ENCODE results near the gene PHB1.

DNA sequence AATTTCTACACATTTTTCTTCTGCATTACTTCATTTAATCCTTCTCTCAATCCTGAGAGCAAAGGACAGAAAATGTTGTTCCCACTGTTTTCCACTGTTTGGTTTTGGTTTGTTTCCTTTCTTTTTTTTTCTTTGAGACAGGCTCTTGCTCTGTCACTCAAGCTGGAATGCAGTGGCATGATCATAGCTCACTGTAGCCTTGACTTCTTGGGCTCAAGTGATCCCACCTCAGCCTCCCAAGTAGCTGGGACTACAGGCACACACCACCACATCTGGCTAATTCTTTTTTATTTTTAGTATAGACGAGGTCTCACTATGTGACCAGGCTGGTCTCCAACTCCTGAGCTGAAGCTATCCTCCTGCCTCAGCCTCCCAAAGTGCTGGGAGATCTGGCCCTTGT, 45.6 kb downstream of the PHB1 start:
- TF ChIP-seq EP300 (IDR thresholded peaks at IDR 0.05) (no peak), POLR2A (IDR thresholded peaks at IDR 0.05) (no peak)
- TF ChIP-seq, protein P1, sequence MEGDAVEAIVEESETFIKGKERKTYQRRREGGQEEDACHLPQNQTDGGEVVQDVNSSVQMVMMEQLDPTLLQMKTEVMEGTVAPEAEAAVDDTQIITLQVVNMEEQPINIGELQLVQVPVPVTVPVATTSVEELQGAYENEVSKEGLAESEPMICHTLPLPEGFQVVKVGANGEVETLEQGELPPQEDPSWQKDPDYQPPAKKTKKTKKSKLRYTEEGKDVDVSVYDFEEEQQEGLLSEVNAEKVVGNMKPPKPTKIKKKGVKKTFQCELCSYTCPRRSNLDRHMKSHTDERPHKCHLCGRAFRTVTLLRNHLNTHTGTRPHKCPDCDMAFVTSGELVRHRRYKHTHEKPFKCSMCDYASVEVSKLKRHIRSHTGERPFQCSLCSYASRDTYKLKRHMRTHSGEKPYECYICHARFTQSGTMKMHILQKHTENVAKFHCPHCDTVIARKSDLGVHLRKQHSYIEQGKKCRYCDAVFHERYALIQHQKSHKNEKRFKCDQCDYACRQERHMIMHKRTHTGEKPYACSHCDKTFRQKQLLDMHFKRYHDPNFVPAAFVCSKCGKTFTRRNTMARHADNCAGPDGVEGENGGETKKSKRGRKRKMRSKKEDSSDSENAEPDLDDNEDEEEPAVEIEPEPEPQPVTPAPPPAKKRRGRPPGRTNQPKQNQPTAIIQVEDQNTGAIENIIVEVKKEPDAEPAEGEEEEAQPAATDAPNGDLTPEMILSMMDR (IDR thresholded peaks at IDR 0.05): no peak
